ENCODE measurements around the gene ARRDC4.

The ARRDC4 gene

GRCh38 chr15:98000249-98001203 is 40.0 kb downstream of the ARRDC4 start:
- no peak for DNase-seq

GRCh38 chr15:98001663-98002194 is 41.2 kb downstream of the ARRDC4 start:
- no peak for DNase-seq

GRCh38 chr15:98002419-98002818 is 41.9 kb downstream of the ARRDC4 start:
- DNase-seq, result no peak

- DNase-seq, result no peak
Measured at GRCh38 chr15:98002866-98003265, 42.4 kb downstream of the ARRDC4 start.

GRCh38 chr15:98003518-98003917 is 43.0 kb downstream of the ARRDC4 start:
- no peak for DNase-seq

- DNase-seq, result no peak
Measured at GRCh38 chr15:98003996-98004395, 43.5 kb downstream of the ARRDC4 start.

GRCh38 chr15:98005659-98006058 is 45.2 kb downstream of the ARRDC4 start:
- DNase-seq, result no peak

- DNase-seq, result no peak
Measured at GRCh38 chr15:98009169-98009568, 48.7 kb downstream of the ARRDC4 start.

- DNase-seq, result no peak
Measured at GRCh38 chr15:98009971-98010370, 49.5 kb downstream of the ARRDC4 start.

GRCh38 chr15:98012354-98012753 is 51.9 kb downstream of the ARRDC4 start:
- no peak for DNase-seq

GRCh38 chr15:98013631-98014030 is 53.1 kb downstream of the ARRDC4 start:
- DNase-seq, result no peak

GRCh38 chr15:98017150-98017964 is 56.9 kb downstream of the ARRDC4 start:
- DNase-seq, result no peak

- no peak for DNase-seq
Measured at GRCh38 chr15:98018761-98019351, 58.4 kb downstream of the ARRDC4 start.
